HG02885 (cell line): Measurements from ENCODE around the gene KRTAP9-1.
"Not testable (repeated sequence)": the region's sequence is repeated elsewhere in the genome, so short reads cannot be mapped to it uniquely, and the experiment has no call there.

Experiments
- ATAC-seq: cut with Tn5 transposase; IDR thresholded peaks from one replicate; pipeline ENCODE4 v1.9.1; 2021; ENCODE audit warnings: mild to moderate bottlenecking; ENCODE audit not compliant: unreplicated experiment, poor library complexity

The KRTAP9-1 gene

DNA sequence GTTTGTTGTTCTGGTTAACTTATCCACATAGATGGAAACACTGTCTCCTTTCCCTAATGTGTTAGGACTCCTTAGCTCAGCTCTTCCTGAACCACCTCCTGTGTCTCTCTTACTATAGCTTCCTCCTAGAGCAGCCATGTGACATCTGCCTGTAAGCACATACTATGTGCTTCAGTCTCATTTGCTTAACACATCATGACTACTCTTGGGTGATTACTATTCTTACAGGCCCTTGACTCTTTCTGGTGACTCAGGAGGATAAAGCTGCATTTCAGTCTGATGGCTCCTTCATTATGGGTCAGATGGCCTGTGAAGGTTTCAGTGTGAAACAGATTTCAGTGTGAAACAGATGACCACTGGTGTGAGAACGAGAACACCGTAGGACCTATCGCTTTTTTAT, 11.3 kb upstream of the KRTAP9-1 start:
- no peak for ATAC-seq

- ATAC-seq, result no peak
Measured at GRCh38 chr17:41178843-41179616, 10.7 kb upstream of the KRTAP9-1 start.

GRCh38 chr17:41184480-41184961, 5.2 kb upstream of the KRTAP9-1 start, which contains the start of gene KRTAP4-1:
Gene KRTAP4-1, minus strand, starts transcription at chr17:41184911. Its CDS starts 57 bp downstream, at chr17:41184854.
- ATAC-seq, result no peak

DNA sequence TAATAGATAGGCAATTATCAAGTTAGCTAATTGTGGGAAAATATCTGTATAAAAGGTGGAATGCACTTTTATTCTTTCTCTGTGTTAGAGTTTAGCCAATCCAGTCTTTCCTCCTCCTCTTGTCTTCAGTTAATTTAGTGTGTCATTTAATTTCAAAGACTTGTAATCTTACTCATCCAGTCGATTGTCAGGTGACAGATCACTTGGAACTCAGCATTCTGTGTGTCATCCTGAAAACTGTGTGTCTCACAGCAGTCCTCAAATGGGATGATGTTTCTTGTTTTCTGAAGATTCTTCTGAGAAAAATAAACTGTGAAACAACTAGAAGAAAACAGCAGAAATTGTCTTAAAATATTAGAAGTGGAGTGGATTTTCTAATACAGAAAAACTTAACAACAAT, 4.7 kb upstream of the KRTAP9-1 start:
- no peak for ATAC-seq

GRCh38 chr17:41186872-41187271, 2.8 kb upstream of the KRTAP9-1 start:
- ATAC-seq, result no peak

GRCh38 chr17:41190328-41190727, 641 bp downstream of the KRTAP9-1 start:
- no peak for ATAC-seq

- ATAC-seq, result no peak
Measured at GRCh38 chr17:41196068-41196467, 6.4 kb downstream of the KRTAP9-1 start.

DNA sequence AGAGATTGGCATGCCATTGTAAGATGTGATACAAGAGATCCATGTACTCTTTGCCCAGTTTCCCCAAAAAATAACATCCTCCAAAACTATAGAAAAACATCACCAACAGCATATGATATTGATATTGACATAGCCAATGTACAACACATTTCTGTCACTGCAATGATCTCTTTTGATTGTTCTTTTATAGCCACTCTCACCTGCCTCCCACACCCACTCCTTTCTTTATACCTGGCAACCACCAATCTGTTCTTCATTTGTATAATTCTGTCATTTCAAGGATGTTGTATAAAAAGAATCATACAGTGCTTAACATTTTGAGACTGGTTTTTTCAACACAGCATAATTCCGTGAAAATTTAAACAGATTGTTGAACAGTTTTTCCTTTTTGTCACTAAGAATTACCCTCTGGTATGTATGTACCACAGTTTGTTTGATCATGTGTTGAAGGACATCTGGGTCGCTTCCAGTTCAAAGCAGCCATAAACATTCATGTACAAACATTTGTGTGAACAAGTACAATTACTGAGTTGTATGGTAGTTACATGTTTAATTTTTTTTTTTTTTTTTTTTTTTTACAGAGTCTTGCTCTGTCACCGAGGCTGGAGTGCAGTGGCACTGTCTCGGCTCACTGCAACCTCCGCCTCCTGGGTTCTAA, 9.9 kb downstream of the KRTAP9-1 start:
- ATAC-seq, result no peak

- no peak for ATAC-seq
Measured at GRCh38 chr17:41211845-41212466, 22.3 kb downstream of the KRTAP9-1 start.

DNA sequence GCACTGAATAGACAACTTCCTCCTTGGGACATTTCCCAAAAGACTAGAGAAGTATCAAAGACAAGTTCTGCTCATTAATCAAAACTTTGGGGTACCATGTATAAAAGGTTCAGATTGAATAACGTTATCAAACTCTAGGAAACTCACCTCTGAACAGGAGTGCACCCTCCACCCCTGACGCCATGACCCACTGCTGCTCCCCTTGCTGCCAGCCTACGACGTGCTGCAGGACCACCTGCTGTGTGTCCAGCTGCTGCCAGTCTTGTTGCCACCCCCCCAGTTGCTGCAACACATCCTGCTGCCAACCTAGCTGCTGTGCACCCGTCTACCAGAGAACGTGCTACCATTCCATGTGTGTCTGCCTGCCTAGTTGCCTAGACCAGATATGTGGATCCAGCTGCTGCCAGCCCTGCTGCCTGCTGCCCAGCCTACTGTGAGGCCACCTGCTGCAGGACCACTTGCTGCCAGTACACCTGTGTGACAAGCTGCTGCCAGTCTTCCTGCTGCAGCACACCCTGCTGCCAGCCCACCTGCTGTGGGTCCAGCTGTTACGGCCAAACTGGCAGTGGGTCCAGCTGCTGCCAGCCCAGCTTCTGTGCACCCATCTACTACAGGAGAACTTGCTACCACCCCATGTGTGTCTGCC, 23.0 kb downstream of the KRTAP9-1 start:
- no peak for ATAC-seq

DNA sequence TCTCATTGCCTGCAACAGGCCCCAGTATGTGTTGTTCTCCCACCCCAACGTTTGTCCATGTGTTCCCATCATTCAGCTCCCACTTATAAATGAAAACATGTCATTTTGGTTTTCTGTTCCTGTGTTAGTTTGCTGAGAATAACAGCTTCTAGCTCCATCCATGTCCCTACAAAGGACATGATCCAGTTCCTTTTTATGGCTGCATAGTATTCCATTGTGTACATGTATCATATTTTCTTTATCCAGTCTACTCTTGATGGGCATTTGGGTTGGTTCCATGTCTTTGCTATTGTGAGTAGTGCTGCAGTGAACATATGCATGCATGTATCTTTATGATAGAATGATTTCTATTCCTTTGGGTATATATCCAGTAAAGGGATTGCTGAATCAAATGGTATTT, 26.0 kb downstream of the KRTAP9-1 start:
- no peak for ATAC-seq

DNA sequence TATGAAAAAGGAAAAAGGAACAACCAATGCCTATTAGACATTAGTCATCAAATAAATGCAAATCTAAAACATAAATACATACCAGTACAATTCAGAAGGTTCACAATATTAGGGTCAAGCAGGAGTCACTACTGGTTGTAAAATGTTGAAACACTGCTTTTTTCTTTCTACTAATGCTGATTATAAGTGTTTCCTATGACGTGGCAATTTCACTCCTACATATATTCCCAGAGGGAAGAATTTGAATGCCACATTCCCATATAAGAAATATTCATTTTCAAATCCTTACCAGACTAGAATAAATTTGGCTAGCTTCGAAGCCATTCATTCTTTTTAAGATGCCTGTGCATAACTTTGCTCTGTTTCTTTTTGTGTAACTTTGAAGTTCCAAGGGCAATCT, 34.1 kb downstream of the KRTAP9-1 start:
- no peak for ATAC-seq

DNA sequence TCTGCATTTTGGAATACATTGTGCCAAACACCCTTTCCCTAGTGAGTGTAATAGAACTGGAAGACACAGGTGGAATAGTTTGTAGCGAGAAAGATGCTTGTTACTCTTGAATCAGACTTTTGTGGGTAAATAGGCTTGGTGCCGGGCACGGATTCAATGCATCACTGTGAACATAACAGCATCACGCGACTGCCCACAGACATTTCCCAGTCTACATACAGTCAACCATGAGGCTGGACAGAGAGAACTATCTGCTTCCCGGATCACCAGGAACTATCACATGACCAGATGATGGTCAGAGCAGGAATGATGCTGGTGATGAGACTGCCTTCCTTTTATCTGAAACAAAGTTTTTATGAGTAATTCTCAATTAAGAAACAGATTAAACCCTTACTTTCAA, 36.4 kb downstream of the KRTAP9-1 start:
- no peak for ATAC-seq

DNA sequence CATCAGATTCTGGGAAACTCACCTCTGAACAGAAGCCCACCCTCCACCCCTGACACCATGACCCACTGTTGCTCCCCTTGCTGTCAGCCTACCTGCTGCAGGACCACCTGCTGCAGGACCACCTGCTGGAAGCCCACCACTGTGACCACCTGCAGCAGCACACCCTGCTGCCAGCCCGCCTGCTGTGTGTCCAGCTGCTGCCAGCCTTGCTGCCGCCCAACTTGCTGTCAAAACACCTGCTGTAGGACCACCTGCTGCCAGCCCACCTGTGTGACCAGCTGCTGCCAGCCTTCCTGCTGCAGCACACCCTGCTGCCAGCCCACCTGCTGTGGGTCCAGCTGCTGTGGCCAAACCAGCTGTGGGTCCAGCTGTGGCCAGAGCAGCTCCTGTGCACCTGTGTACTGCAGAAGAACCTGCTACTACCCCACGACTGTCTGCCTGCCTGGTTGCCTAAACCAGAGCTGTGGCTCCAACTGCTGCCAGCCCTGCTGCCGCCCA, 37.0 kb downstream of the KRTAP9-1 start, which contains the start of gene KRTAP9-2:
KRTAP9-2 (plus strand) TSS at position 51 of the 498 bp plus-strand sequence; CDS start at position 58, 7 bp downstream.
- not testable (repeated sequence) for ATAC-seq

DNA sequence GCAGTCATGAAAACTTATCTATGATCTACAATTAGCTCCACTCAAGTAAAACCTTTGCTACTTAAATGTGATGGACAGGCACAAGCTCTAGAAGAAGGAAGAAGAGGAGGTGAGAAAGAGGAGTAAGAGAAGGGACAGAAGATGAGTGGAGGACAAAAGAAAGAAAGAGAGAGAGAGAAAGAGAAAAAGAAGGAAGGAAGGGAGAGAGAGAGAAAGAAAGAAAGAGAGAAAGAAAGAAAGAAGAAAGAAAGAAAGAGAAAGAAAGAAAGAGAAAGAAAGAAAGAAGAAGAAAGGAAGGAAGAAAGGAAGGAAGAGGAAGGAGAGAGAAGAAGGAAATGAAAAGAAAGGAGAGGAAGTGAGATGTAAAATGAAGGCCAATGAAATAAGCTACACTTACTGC, 40.4 kb downstream of the KRTAP9-1 start:
- no peak for ATAC-seq

GRCh38 chr17:41231731-41232130, 42.0 kb downstream of the KRTAP9-1 start:
- ATAC-seq, result no peak

DNA sequence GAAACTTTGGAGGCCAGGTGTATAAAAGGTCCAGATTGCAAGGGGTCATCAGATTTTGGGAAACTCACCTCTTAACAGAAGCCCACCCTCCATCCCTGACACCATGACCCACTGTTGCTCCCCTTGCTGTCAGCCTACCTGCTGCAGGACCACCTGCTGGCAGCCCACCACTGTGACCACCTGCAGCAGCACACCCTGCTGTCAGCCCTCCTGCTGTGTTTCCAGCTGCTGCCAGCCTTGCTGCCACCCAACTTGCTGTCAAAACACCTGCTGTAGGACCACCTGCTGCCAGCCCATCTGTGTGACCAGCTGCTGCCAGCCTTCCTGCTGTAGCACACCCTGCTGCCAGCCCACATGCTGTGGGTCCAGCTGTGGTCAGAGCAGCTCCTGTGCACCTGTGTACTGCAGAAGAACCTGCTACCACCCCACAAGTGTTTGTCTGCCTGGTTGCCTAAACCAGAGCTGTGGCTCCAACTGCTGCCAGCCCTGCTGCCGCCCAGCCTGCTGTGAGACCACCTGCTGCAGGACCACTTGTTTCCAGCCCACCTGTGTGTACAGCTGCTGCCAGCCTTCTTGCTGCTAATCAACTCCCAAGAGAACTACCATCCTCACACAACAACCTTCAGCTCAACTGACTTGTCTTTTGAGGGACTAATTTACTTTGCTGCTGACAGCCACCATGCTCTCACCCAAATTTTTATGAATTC, 42.9 kb downstream of the KRTAP9-1 start, which contains the start of gene KRTAP9-3:
KRTAP9-3 (plus strand) TSS at position 51 of the 707 bp plus-strand sequence; CDS start at position 104, 53 bp downstream.
- not testable (repeated sequence) for ATAC-seq

DNA sequence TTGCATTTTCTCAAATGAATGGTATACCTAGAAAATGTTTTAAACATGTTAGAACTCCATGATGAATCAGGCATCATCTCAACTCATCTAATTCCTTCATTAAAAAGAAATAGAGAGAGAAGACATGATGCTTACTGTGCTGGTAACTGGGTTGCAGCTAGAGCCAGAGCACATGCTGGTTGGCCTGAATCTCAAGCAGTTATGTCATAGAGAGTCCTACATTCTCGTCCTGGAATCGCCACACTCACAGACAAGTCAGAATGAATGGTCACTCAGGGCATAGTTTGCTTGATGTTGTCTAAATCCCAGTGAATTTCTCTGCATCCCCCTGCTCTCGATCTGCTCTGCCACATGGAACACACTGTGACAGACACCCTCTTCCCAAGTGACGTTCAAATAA, 47.4 kb downstream of the KRTAP9-1 start:
- ATAC-seq, result not testable (repeated sequence)

DNA sequence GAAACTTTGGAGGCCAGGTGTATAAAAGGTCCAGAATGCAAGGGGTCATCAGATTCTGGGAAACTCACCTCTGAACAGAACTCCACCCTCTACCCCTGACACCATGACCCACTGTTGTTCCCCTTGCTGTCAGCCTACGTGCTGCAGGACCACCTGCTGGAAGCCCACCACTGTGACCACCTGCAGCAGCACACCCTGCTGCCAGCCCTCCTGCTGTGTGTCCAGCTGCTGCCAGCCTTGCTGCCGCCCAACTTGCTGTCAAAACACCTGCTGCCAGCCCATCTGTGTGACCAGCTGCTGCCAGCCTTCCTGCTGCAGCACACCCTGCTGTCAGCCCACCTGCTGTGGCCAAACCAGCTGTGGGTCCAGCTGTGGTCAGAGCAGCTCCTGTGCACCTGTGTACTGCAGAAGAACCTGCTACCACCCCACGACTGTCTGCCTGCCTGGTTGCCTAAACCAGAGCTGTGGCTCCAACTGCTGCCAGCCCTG, 48.3 kb downstream of the KRTAP9-1 start, which contains the start of gene KRTAP9-8:
KRTAP9-8 (plus strand) TSS at position 51 of the 489 bp plus-strand sequence; CDS start at position 104, 53 bp downstream.
- not testable (repeated sequence) for ATAC-seq
